HL-60 (cell line): Measurements from ENCODE around the gene TOP3A.

Experiments used
- DNase-seq, 2 experiments: peaks; one replicate each; pipeline ENCODE4 v3.0.0-alpha.2; 2010 to 2020; ENCODE audit warnings: low read depth in 1 of 2, low spot score in 1 of 2
- H3K27ac ChIP-seq: fragments of 250-450 bp; sonication (Bioruptor Pico); replicated peaks from 2 replicates; pipeline ENCODE4 v1.5.1; 2020; ENCODE audit warnings: mild to moderate bottlenecking, moderate library complexity
- H3K27me3 ChIP-seq: fragments of 250-450 bp; sonication (Bioruptor Pico); 2 replicates; pipeline ENCODE4 v1.5.1; 2021; ENCODE audit warnings: mild to moderate bottlenecking, moderate library complexity; ENCODE audit not compliant: insufficient read depth, poor library complexity, severe bottlenecking
- H3K4me3 ChIP-seq: replicated peaks from 2 replicates; pipeline ENCODE4 v1.5.1; 2011; ENCODE audit warnings: mild to moderate bottlenecking, control low read depth, low read length; ENCODE audit not compliant: insufficient read depth
- CTCF ChIP-seq: IDR thresholded peaks from one replicate; pipeline ENCODE4 v1.5.1; 2011; ENCODE audit warnings: low read length, control low read depth, inconsistent platforms; ENCODE audit not compliant: insufficient read depth
- GABPA ChIP-seq: IDR thresholded peaks from 2 replicates; pipeline ENCODE4 v1.6.1; 2012; ENCODE audit warnings: low read depth
- POLR2AphosphoS5 ChIP-seq: IDR thresholded peaks from 2 replicates; pipeline ENCODE4 v1.6.1; 2012; ENCODE audit warnings: low read depth
- REST ChIP-seq: IDR thresholded peaks from 2 replicates; pipeline ENCODE4 v1.6.1; 2012; ENCODE audit warnings: low read depth; ENCODE audit not compliant: insufficient replicate concordance
- SPI1 ChIP-seq: IDR thresholded peaks from 2 replicates; pipeline ENCODE4 v1.6.1; 2012; ENCODE audit warnings: low read depth, mild to moderate bottlenecking, borderline replicate concordance

Gene TOP3A

GRCh38 chr17:18291718-18292540 lies 22.9 kb downstream of the TOP3A start:
- H3K27me3 ChIP-seq = no peaks in the 10 kb centered on the region
- no peak for TF ChIP-seq POLR2AphosphoS5
- no peak for TF ChIP-seq REST
- TF ChIP-seq SPI1 = no peak
- no peak for TF ChIP-seq GABPA
- no peak for TF ChIP-seq CTCF
- DNase-seq = no peak
- no peak overlapping the region for H3K4me3 ChIP-seq
- no peak overlapping the region for H3K27ac ChIP-seq

- no peak for DNase-seq
- Histone ChIP-seq H3K27ac (no peak overlapping the region), H3K4me3 (no peak overlapping the region), H3K27me3 (no peaks in the 10 kb centered on the region)
- TF ChIP-seq CTCF (no peak), REST (no peak), SPI1 (no peak), GABPA (no peak), POLR2AphosphoS5 (no peak)
Measured at GRCh38 chr17:18285296-18285695, 29.5 kb downstream of the TOP3A start.

- H3K27ac ChIP-seq = no peak overlapping the region
- no peak for DNase-seq
- TF ChIP-seq CTCF (no peak), GABPA (no peak), SPI1 (no peak), REST (no peak), POLR2AphosphoS5 (no peak)
- H3K4me3 ChIP-seq = no peak overlapping the region
- no peaks in the 10 kb centered on the region for H3K27me3 ChIP-seq
Measured at GRCh38 chr17:18281788-18282187, 33.0 kb downstream of the TOP3A start.
